Choroid plexus epithelial cell (primary cell): Measurements from ENCODE around the gene SLC24A4.

Source experiments
- DNase-seq: peaks from one replicate; pipeline ENCODE4 v3.0.0-alpha.2; 2010; ENCODE audit warnings: low read depth
- H3K4me3 ChIP-seq: 2 replicates; pipeline ENCODE4 v1.5.1; 2011; ENCODE audit warnings: low read depth, mild to moderate bottlenecking, control low read depth, low read length, moderate library complexity
- CTCF ChIP-seq: conservative IDR thresholded peaks from 2 replicates; pipeline ENCODE4 v1.5.1; 2011; ENCODE audit warnings: low read depth, mild to moderate bottlenecking, control low read depth, inconsistent platforms, low read length, moderate library complexity

SLC24A4 gene

GRCh38 chr14:92407410-92407809 is 84.4 kb downstream of the SLC24A4 start:
- DNase-seq = no peak
- H3K4me3 ChIP-seq = no peak overlapping the region
- no peak for TF ChIP-seq CTCF

DNA sequence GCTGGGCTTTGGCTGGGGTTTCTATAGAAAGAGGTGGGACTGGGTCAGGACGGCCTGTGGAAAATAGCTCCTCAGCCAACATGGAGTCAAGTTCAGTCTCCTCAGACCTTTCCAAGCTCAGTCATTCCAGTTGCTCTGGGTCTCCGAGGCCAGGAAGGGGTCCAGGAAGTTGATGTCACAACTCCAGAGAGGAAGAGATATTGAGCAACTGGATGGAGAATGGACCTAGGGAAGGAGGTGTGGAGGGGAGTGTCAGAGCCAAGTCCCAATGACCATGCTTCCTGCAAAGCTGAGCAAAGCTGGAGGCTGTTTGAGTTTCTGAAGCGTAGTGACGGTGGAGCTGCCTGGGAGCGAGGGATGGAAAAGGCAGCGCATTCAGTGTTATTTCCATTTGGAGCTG is 86.1 kb downstream of the SLC24A4 start:
- H3K4me3 ChIP-seq = no peak overlapping the region
- DNase-seq = no peak
- no peak for TF ChIP-seq CTCF

- no peak overlapping the region for H3K4me3 ChIP-seq
- no peak for TF ChIP-seq CTCF
- no peak for DNase-seq
Observed at GRCh38 chr14:92411135-92411534, 88.2 kb downstream of the SLC24A4 start.

DNA sequence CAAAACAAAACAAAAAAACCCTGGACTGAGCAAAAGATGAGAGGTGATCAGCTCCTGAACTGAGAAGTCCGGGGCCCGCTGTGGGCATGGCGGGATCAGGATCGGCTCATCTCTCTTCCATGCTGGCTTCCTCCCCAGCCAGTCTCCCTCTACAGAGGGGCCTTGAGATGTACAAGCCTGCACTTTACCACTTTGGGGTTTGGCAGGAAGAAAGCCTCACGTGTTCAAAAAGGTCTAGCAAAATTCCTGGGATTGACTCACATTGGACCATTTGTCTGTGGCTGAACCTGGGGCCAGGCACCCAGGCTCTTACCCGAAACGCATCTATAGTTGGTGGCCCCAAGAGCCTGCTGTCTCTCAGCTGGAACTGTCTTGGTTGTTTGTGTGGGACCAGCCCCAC is 89.0 kb downstream of the SLC24A4 start:
- no peak for TF ChIP-seq CTCF
- H3K4me3 ChIP-seq = no peak overlapping the region
- DNase-seq = no peak

DNA sequence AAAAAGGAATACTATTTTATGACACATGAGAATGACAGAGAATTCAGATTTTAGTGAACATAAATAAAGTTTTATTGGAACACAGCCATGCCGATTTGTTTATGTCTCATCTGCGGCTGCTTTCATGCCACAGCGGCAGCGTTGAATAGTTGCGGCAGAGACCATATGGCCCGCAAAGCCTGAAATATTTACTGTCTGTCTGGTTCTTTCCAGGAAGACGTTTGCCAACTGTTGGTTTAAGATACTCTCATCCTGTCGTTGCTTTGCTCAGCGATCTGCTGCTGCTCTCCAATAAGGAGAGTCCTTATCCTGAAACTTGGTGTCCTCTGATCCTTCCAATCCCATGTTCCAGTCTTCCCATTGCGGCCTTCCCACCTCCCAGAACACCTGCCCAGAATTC is 89.9 kb downstream of the SLC24A4 start:
- TF ChIP-seq CTCF = no peak
- no peak overlapping the region for H3K4me3 ChIP-seq
- no peak for DNase-seq

GRCh38 chr14:92413379-92413778 is 90.4 kb downstream of the SLC24A4 start:
- no peak for DNase-seq
- H3K4me3 ChIP-seq = no peak overlapping the region
- no peak for TF ChIP-seq CTCF

DNA sequence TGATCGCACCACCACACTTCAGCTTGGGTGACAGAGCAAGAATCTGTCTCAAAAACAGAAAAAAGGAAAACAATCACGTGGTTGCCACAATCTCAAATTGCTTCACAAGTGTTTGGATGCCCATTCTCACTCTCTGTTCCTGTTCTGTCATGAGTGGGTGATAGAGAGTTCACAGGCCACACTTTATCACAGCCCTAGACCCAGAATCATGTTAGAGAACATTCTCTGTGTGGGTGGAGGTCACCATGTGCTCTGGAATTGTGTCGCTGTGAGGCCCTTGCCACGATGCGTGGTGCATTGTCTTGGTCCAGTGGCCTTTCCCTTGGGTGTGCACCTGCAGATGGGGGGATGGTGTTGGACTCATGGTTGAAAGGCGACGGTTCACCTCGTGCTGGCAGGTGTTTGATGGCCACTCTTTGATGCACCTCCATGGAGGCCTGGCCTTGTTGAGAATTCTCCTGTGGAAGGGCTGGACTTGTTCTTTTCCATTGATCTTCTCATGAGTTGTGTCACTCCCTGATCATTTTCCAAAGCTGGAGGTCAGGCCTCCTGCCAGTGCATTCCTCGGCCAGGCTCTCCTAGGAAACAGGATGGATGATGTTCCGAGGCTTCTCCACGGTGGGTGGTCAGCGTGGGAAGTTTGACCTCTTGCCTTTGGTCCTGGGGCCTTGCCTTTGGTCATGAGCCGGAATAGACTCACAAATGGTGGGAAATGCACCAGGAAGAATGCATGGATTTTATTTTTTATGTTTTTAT is 91.9 kb downstream of the SLC24A4 start:
- H3K4me3 ChIP-seq = no peak overlapping the region
- no peak for DNase-seq
- no peak for TF ChIP-seq CTCF
